ENCODE measurements around the gene MXRA7.

MXRA7 gene

DNA sequence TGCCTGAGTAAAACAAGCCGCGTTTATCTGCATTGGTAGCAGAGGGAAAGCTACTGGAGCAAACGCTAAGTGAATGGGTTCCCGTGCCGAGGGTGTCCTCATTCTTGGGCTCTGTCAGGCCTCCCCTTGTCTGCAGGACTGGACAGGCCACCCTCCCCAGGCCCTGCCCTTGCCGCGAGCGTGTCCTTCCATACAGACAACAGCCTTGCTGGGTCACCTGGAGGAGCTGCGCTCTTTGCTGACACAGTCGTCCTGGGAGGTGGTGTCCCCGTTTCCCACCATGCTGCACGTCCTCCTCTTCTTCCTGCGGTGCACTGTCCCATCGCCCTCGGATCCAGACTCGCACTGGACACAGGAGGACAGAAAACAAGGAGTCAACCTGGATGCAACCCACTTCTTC, 7.8 kb upstream of the MXRA7 start:
- H2AK5ac ChIP-seq (ENCODE audit: low read depth, low read length) = no peak overlapping the region
- no peak overlapping the region for H3K14ac ChIP-seq (ENCODE audit: low read length)
- H2BK15ac ChIP-seq (ENCODE audit: low read length) = no peak overlapping the region
- no peaks in the 10 kb centered on the region for H3K79me1 ChIP-seq (ENCODE audit: low read depth, low read length)
- no peaks in the 10 kb centered on the region for H3K4me1 ChIP-seq (ENCODE audit: control insufficient read depth in 2 of 2, insufficient read depth in 1 of 2, low read depth in 1 of 2, low read length in 2 of 2)
- H3K9me3 ChIP-seq (replicated peaks in 1 of 2; ENCODE audit: control insufficient read depth in 2 of 2, insufficient read depth in 1 of 2, low read depth in 1 of 2, low read length in 2 of 2) = no peaks in the 10 kb centered on the region
- H2AFZ ChIP-seq (ENCODE audit: low read length) = no peak overlapping the region
- H3K9ac ChIP-seq (ENCODE audit: low read depth, low read length, poor library complexity) = peak overlapping the region; percentile 70
- no peak overlapping the region for H3K18ac ChIP-seq (ENCODE audit: low read length)
- peaks cover 44 to 91% of the 10 kb centered on the region in 2 donors for H3K36me3 ChIP-seq (replicated peaks in 1 of 2; ENCODE audit: control insufficient read depth in 2 of 2, insufficient read depth in 2 of 2, low read length in 2 of 2)
- WGBS, 2 donors (ENCODE audit: extremely low coverage in 2 of 2, insufficient read length in 2 of 2, insufficient replicate concordance in 1 of 2) = no CpG with 5 or more reads among the region's 16 CpGs
- H3K27ac ChIP-seq (replicated peaks; ENCODE audit: low read length) = no peak overlapping the region
- no peak overlapping the region for H3K4ac ChIP-seq (ENCODE audit: low read length)
- H2BK120ac ChIP-seq (ENCODE audit: low read depth, low read length) = no peak overlapping the region
- no peak overlapping the region for H4K8ac ChIP-seq (ENCODE audit: low read depth, low read length)
- H2BK5ac ChIP-seq (ENCODE audit: low read length) = no peak overlapping the region
- peak overlapping the region in 1 of 2 donors; percentile 23 for H3K4me3 ChIP-seq (ENCODE audit: low read length in 2 of 2)
- no peak overlapping the region for H4K91ac ChIP-seq (ENCODE audit: low read depth, low read length, poor library complexity)
- no peak overlapping the region for H2BK12ac ChIP-seq (ENCODE audit: low read length)
- no peaks in the 10 kb centered on the region for H3K27me3 ChIP-seq (ENCODE audit: control insufficient read depth in 3 of 3, insufficient read depth in 3 of 3, low read depth in 1 of 3, low read length in 3 of 3)
- H3K4me2 ChIP-seq (ENCODE audit: insufficient read depth, low read length, poor library complexity, severe bottlenecking) = no peak overlapping the region
- DNase-seq (ENCODE audit: low spot score) = no peak
- no peak overlapping the region for H3K23ac ChIP-seq (ENCODE audit: low read depth, low read length, poor library complexity)

DNA sequence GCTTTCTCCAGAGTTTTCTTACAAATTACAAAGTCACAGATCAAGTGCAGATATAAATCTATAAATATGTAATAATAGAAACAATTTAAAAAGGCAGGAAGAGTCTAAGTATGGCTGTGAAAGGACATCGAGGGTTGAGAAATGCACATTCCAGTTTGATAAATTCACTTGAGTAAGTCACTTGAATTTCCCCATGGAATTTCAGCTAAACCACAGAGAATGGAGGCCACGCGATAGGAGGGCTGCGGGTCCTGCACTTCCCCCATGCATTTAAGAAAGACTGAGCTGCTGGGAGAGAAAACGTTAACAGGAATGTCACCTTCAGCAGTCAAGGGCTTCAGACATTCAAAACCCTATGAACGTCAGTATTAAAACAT, 6.1 kb upstream of the MXRA7 start:
- no peaks in the 10 kb centered on the region for H3K79me1 ChIP-seq (ENCODE audit: low read depth, low read length)
- DNase-seq (ENCODE audit: low spot score) = no peak
- H3K9me3 ChIP-seq (replicated peaks in 1 of 2; ENCODE audit: control insufficient read depth in 2 of 2, insufficient read depth in 1 of 2, low read depth in 1 of 2, low read length in 2 of 2) = no peaks in the 10 kb centered on the region
- no peak overlapping the region for H2BK120ac ChIP-seq (ENCODE audit: low read depth, low read length)
- no peak overlapping the region for H3K18ac ChIP-seq (ENCODE audit: low read length)
- H3K36me3 ChIP-seq (replicated peaks in 1 of 2; ENCODE audit: control insufficient read depth in 2 of 2, insufficient read depth in 2 of 2, low read length in 2 of 2) = peaks cover 39 to 78% of the 10 kb centered on the region in 2 donors
- no peak overlapping the region for H2BK5ac ChIP-seq (ENCODE audit: low read length)
- no peak overlapping the region for H3K14ac ChIP-seq (ENCODE audit: low read length)
- no peak overlapping the region for H3K4me3 ChIP-seq (ENCODE audit: low read length in 2 of 2)
- H2AFZ ChIP-seq (ENCODE audit: low read length) = no peak overlapping the region
- H3K9ac ChIP-seq (ENCODE audit: low read depth, low read length, poor library complexity) = no peak overlapping the region
- no peak overlapping the region for H2BK15ac ChIP-seq (ENCODE audit: low read length)
- H3K4ac ChIP-seq (ENCODE audit: low read length) = no peak overlapping the region
- H2BK12ac ChIP-seq (ENCODE audit: low read length) = no peak overlapping the region
- no peak overlapping the region for H2AK5ac ChIP-seq (ENCODE audit: low read depth, low read length)
- no CpG with 5 or more reads among the region's 6 CpGs for WGBS, 2 donors (ENCODE audit: extremely low coverage in 2 of 2, insufficient read length in 2 of 2, insufficient replicate concordance in 1 of 2)
- H3K27ac ChIP-seq (replicated peaks; ENCODE audit: low read length) = no peak overlapping the region
- no peak overlapping the region for H4K8ac ChIP-seq (ENCODE audit: low read depth, low read length)
- no peak overlapping the region for H3K4me2 ChIP-seq (ENCODE audit: insufficient read depth, low read length, poor library complexity, severe bottlenecking)
- no peak overlapping the region for H3K23ac ChIP-seq (ENCODE audit: low read depth, low read length, poor library complexity)
- no peak overlapping the region for H4K91ac ChIP-seq (ENCODE audit: low read depth, low read length, poor library complexity)
- H3K4me1 ChIP-seq (ENCODE audit: control insufficient read depth in 2 of 2, insufficient read depth in 1 of 2, low read depth in 1 of 2, low read length in 2 of 2) = no peaks in the 10 kb centered on the region
- H3K27me3 ChIP-seq (ENCODE audit: control insufficient read depth in 3 of 3, insufficient read depth in 3 of 3, low read depth in 1 of 3, low read length in 3 of 3) = no peaks in the 10 kb centered on the region

- no peak overlapping the region for H2BK12ac ChIP-seq (ENCODE audit: low read length)
- no peak overlapping the region for H3K18ac ChIP-seq (ENCODE audit: low read length)
- DNase-seq (ENCODE audit: low spot score) = no peak
- no CpG with 5 or more reads among the region's 13 CpGs for WGBS, 2 donors (ENCODE audit: extremely low coverage in 2 of 2, insufficient read length in 2 of 2, insufficient replicate concordance in 1 of 2)
- H3K36me3 ChIP-seq (replicated peaks in 1 of 2; ENCODE audit: control insufficient read depth in 2 of 2, insufficient read depth in 2 of 2, low read length in 2 of 2) = peaks cover 35 to 73% of the 10 kb centered on the region in 2 donors
- H3K9me3 ChIP-seq (replicated peaks in 1 of 2; ENCODE audit: control insufficient read depth in 2 of 2, insufficient read depth in 1 of 2, low read depth in 1 of 2, low read length in 2 of 2) = no peaks in the 10 kb centered on the region
- no peak overlapping the region for H2AFZ ChIP-seq (ENCODE audit: low read length)
- H3K79me1 ChIP-seq (ENCODE audit: low read depth, low read length) = no peaks in the 10 kb centered on the region
- peaks cover 2% of the 10 kb centered on the region in 2 donors for H3K4me1 ChIP-seq (ENCODE audit: control insufficient read depth in 2 of 2, insufficient read depth in 1 of 2, low read depth in 1 of 2, low read length in 2 of 2)
- H3K14ac ChIP-seq (ENCODE audit: low read length) = no peak overlapping the region
- H3K9ac ChIP-seq (ENCODE audit: low read depth, low read length, poor library complexity) = no peak overlapping the region
- H3K27me3 ChIP-seq (ENCODE audit: control insufficient read depth in 3 of 3, insufficient read depth in 3 of 3, low read depth in 1 of 3, low read length in 3 of 3) = no peaks in the 10 kb centered on the region
- H2BK5ac ChIP-seq (ENCODE audit: low read length) = no peak overlapping the region
- H2BK15ac ChIP-seq (ENCODE audit: low read length) = no peak overlapping the region
- no peak overlapping the region for H3K4me2 ChIP-seq (ENCODE audit: insufficient read depth, low read length, poor library complexity, severe bottlenecking)
- no peak overlapping the region for H3K27ac ChIP-seq (replicated peaks; ENCODE audit: low read length)
- no peak overlapping the region for H3K23ac ChIP-seq (ENCODE audit: low read depth, low read length, poor library complexity)
- no peak overlapping the region for H2AK5ac ChIP-seq (ENCODE audit: low read depth, low read length)
- H4K91ac ChIP-seq (ENCODE audit: low read depth, low read length, poor library complexity) = no peak overlapping the region
- H4K8ac ChIP-seq (ENCODE audit: low read depth, low read length) = no peak overlapping the region
- no peak overlapping the region for H3K4ac ChIP-seq (ENCODE audit: low read length)
- H3K4me3 ChIP-seq (ENCODE audit: low read length in 2 of 2) = no peak overlapping the region
- H2BK120ac ChIP-seq (ENCODE audit: low read depth, low read length) = no peak overlapping the region
These were observed 5.5 kb upstream of the MXRA7 start for GRCh38 chr17:76716146-76716838.

GRCh38 chr17:76715496-76715830, 4.7 kb upstream of the MXRA7 start:
- Histone ChIP-seq H3K27me3 (ENCODE audit: control insufficient read depth in 3 of 3, insufficient read depth in 3 of 3, low read depth in 1 of 3, low read length in 3 of 3) (no peaks in the 10 kb centered on the region), H3K36me3 (replicated peaks in 1 of 2; ENCODE audit: control insufficient read depth in 2 of 2, insufficient read depth in 2 of 2, low read length in 2 of 2) (peaks cover 33 to 65% of the 10 kb centered on the region in 2 donors), H3K23ac (ENCODE audit: low read depth, low read length, poor library complexity) (no peak overlapping the region), H4K8ac (ENCODE audit: low read depth, low read length) (no peak overlapping the region), H3K9ac (ENCODE audit: low read depth, low read length, poor library complexity) (no peak overlapping the region), H3K4me1 (ENCODE audit: control insufficient read depth in 2 of 2, insufficient read depth in 1 of 2, low read depth in 1 of 2, low read length in 2 of 2) (peaks cover 5 to 6% of the 10 kb centered on the region in 2 donors), H3K4ac (ENCODE audit: low read length) (no peak overlapping the region), H4K91ac (ENCODE audit: low read depth, low read length, poor library complexity) (no peak overlapping the region), H2AK5ac (ENCODE audit: low read depth, low read length) (no peak overlapping the region), H3K4me3 (ENCODE audit: low read length in 2 of 2) (no peak overlapping the region), H3K14ac (ENCODE audit: low read length) (no peak overlapping the region), H3K79me1 (ENCODE audit: low read depth, low read length) (no peaks in the 10 kb centered on the region), H2BK15ac (ENCODE audit: low read length) (no peak overlapping the region), H3K27ac (replicated peaks; ENCODE audit: low read length) (no peak overlapping the region), H3K9me3 (replicated peaks in 1 of 2; ENCODE audit: control insufficient read depth in 2 of 2, insufficient read depth in 1 of 2, low read depth in 1 of 2, low read length in 2 of 2) (no peaks in the 10 kb centered on the region), H2BK120ac (ENCODE audit: low read depth, low read length) (no peak overlapping the region), H3K4me2 (ENCODE audit: insufficient read depth, low read length, poor library complexity, severe bottlenecking) (no peak overlapping the region), H2BK12ac (ENCODE audit: low read length) (no peak overlapping the region), H3K18ac (ENCODE audit: low read length) (no peak overlapping the region), H2BK5ac (ENCODE audit: low read length) (no peak overlapping the region), H2AFZ (ENCODE audit: low read length) (no peak overlapping the region)
- no CpG with 5 or more reads among the region's 2 CpGs for WGBS, 2 donors (ENCODE audit: extremely low coverage in 2 of 2, insufficient read length in 2 of 2, insufficient replicate concordance in 1 of 2)
- DNase-seq (ENCODE audit: low spot score) = no peak
